Endothelial cell of umbilical vein (primary cell): ENCODE measurements around the gene PTGER4.
A peak's percentile ranks its signal among the peaks of the same experiment; 100 is the strongest.

Experiments used
- CTCF ChIP-seq, 2 donors: IDR thresholded peaks; 1 replicate in 1 of 2; 2 replicates in 1 of 2; pipeline ENCODE4 v1.5.1; 2011; ENCODE audit warnings: low read length in 2 of 2, mild to moderate bottlenecking in 2 of 2, moderate library complexity in 2 of 2, control low read depth in 1 of 2, inconsistent platforms in 1 of 2, low read depth in 1 of 2; ENCODE audit not compliant: insufficient read depth in 1 of 2; ENCODE audit errors: extremely low read depth in 1 of 2
- EZH2 ChIP-seq: IDR thresholded peaks from 2 replicates; pipeline ENCODE4 v1.6.1; 2012; ENCODE audit warnings: borderline replicate concordance, low read depth, mild to moderate bottlenecking, moderate library complexity, low read length, inconsistent platforms; ENCODE audit not compliant: severe bottlenecking
- GATA2 ChIP-seq: IDR thresholded peaks from 2 replicates; pipeline ENCODE4 v1.7.0; 2011; ENCODE audit warnings: low read depth, mild to moderate bottlenecking, moderate library complexity, mixed read lengths, low read length; ENCODE audit not compliant: insufficient read length, insufficient read depth
- MAX ChIP-seq: IDR thresholded peaks from 2 replicates; pipeline ENCODE4 v1.6.1; 2011; ENCODE audit not compliant: insufficient read depth, insufficient read length
- POLR2A ChIP-seq: IDR thresholded peaks from 2 replicates; pipeline ENCODE4 v1.6.1; 2012; ENCODE audit warnings: low read depth, mild to moderate bottlenecking, control low read depth, low read length
- POLR2AphosphoS5 ChIP-seq: IDR thresholded peaks from 2 replicates; pipeline ENCODE4 v1.6.1; 2012; ENCODE audit warnings: low read depth, mild to moderate bottlenecking, control low read depth, low read length, moderate library complexity; ENCODE audit not compliant: insufficient read depth

- TF ChIP-seq CTCF (IDR thresholded peaks at IDR 0.05; ENCODE audit: extremely low read depth in 1 of 2, insufficient read depth in 1 of 2, low read depth in 1 of 2, low read length in 2 of 2) (no peak), POLR2A (no peak), EZH2 (no peak), GATA2 (peak; percentile 24), POLR2AphosphoS5 (no peak), MAX (no peak)
These were observed 22.9 kb upstream of the PTGER4 start for GRCh38 chr5:40656766-40657165.
